MM.1S (cell line): ENCODE data around the gene APOA1.

ENCODE experiments used
- EZH2 ChIP-seq: fragments of 300-600 bp; sonication (generic); optimal IDR thresholded peaks from 2 replicates; pipeline ENCODE3; 2017; ENCODE audit warnings: low read depth, mild to moderate bottlenecking, antibody characterized with exemption, low read length, mixed read lengths
- TF ChIP-seq, protein P1 (sequence below): fragments of 300-600 bp; sonication (generic); IDR thresholded peaks from 2 replicates; pipeline ENCODE4 v1.5.1; 2016; ENCODE audit warnings: antibody characterized with exemption, low read length, mixed read lengths

- TF ChIP-seq, protein P1, sequence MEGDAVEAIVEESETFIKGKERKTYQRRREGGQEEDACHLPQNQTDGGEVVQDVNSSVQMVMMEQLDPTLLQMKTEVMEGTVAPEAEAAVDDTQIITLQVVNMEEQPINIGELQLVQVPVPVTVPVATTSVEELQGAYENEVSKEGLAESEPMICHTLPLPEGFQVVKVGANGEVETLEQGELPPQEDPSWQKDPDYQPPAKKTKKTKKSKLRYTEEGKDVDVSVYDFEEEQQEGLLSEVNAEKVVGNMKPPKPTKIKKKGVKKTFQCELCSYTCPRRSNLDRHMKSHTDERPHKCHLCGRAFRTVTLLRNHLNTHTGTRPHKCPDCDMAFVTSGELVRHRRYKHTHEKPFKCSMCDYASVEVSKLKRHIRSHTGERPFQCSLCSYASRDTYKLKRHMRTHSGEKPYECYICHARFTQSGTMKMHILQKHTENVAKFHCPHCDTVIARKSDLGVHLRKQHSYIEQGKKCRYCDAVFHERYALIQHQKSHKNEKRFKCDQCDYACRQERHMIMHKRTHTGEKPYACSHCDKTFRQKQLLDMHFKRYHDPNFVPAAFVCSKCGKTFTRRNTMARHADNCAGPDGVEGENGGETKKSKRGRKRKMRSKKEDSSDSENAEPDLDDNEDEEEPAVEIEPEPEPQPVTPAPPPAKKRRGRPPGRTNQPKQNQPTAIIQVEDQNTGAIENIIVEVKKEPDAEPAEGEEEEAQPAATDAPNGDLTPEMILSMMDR, result no peak
- no peak for TF ChIP-seq EZH2
These were observed 40.9 kb downstream of the APOA1 start for GRCh38 chr11:116796548-116796947.
